Hematopoietic multipotent progenitor cell (in vitro differentiated cells): ENCODE data around the gene SGO2. TPM values are rescaled to one million over a fixed set of nuclear protein-coding genes. Genes with fewer than 3 reads are reported as not detected.
"Not testable (repeated sequence)": the region's sequence is repeated elsewhere in the genome, so short reads cannot be mapped to it uniquely, and the experiment has no call there.

Experiments used
- DNase-seq, 3 donors: peaks; one replicate each; pipeline ENCODE4 v3.0.0-alpha.2; 2011 to 2015; ENCODE audit warnings: low read depth in 2 of 3, low spot score in 2 of 3
- total RNA-seq: library from RNA; depleted of rRNA; stranded (reverse); fragments of >200 nt; gene quantifications from one replicate; pipeline ENCODE4 v1.2.3, GENCODE V29; 2012

SGO2 gene
- total RNA-seq, 1 donor = 1.1 TPM

GRCh38 chr2:200617156-200618053, 91.4 kb downstream of the SGO2 start:
- peak in 2 of 3 donors; percentile 6 to 39 for DNase-seq

- DNase-seq = no peak
These were observed 92.0 kb downstream of the SGO2 start for GRCh38 chr2:200618054-200618419.

DNA sequence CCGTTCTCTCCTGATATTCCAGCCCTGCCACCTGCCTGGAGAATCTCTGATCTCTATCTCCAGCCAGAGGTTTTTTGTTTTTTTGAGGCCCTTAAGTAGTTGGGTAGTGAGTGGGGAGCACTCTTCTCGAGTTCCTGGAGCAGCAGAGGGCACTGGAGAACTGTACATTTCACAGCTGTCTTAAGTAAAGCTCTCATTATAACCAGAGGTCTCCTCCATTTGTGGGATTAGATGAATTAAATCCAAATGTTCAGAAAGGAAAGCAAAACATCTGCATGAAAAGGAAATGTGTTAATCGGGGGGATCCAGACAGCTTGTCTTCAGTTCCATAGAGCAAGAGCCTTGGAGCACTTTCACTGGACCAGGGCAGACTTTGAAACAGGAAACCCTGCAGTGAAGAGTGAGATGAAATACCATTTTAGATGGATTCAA, 92.6 kb downstream of the SGO2 start:
- peak in 2 of 3 donors; percentile 47 to 61 for DNase-seq

DNA sequence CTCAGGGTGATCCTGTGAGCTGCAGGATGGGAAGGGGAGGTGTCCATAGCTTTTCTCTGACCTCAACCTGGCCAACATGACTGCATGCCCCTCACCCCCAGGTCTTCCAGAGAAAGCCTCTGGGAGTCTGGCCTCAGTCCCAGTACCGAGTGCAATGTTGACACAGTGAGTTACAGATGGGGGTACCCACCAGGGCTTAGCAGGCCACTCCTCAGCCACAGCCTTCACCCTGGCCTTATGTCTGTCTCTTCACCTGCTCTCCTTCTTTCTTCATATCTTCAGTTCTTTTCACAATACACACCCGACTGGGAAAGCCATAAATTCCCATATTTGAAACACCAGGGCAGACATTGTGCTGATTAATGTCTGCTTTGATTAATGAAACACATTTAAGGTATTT, 93.3 kb downstream of the SGO2 start:
- no peak for DNase-seq

GRCh38 chr2:200620606-200621390, 94.8 kb downstream of the SGO2 start:
- no peak for DNase-seq

- no peak for DNase-seq
These were observed 96.1 kb downstream of the SGO2 start for GRCh38 chr2:200622106-200622505.

- DNase-seq = no peak
These were observed 98.0 kb downstream of the SGO2 start for GRCh38 chr2:200624026-200624425.

GRCh38 chr2:200624658-200625057, 98.7 kb downstream of the SGO2 start:
- no peak for DNase-seq

GRCh38 chr2:200625282-200625681, 99.3 kb downstream of the SGO2 start:
- no peak for DNase-seq

- DNase-seq = no peak
These were observed 100.0 kb downstream of the SGO2 start for GRCh38 chr2:200625958-200626363.

GRCh38 chr2:200627110-200627770, 101.2 kb downstream of the SGO2 start:
- no peak for DNase-seq

DNA sequence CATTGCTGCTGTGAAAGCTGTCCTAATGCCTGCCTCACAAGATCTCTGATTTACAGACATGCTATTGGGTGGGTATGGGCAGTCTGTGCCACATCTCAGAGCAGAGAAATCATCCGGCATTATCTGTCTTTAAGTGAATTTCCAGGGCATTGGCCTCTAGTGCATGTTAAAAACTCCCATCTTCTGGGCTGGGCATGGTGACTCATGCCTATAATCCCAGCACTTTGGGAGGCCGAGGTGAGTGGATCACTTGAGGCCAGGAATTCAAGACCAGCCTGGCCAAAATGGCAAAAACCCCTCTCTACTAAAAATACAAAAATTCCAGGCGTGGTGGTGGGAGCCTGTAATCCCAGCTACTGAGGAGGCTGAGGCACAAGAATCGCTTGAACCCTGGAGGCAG, 102.5 kb downstream of the SGO2 start:
- not testable (repeated sequence) for DNase-seq

- DNase-seq = no peak
These were observed 105.3 kb downstream of the SGO2 start for GRCh38 chr2:200631287-200631686.

Other genes starting within 250 kb of the SGO2 start
- gene SPATS2L, start 219.5 kb upstream of the SGO2 start, total RNA-seq = 6.5 TPM
- 14.5 TPM for gene KCTD18, start 16.1 kb upstream of the SGO2 start, total RNA-seq
- 4.8 TPM for gene AOX1, start 59.8 kb downstream of the SGO2 start, total RNA-seq